Mesenchymal stem cell (in vitro differentiated cells and primary cell): ENCODE measurements around the gene CYP2A6.

Experiments used
- DNase-seq: peaks from one replicate; pipeline ENCODE4 v3.0.0-alpha.2; 2013
- H2AFZ ChIP-seq: one replicate; pipeline ENCODE4 v1.6.1; 2013; ENCODE audit warnings: low read depth, mild to moderate bottlenecking, control low read depth, inconsistent platforms, low read length, moderate library complexity
- H2AK5ac ChIP-seq: 2 replicates; pipeline ENCODE4 v1.6.1; 2013; ENCODE audit warnings: low read length, moderate library complexity, mild to moderate bottlenecking, inconsistent platforms; ENCODE audit not compliant: severe bottlenecking
- H2BK120ac ChIP-seq: one replicate; pipeline ENCODE4 v1.6.1; 2013; ENCODE audit warnings: low read depth, mild to moderate bottlenecking, inconsistent platforms, low read length, moderate library complexity
- H2BK12ac ChIP-seq, 2 experiments: one replicate each; pipeline ENCODE4 v1.6.1; 2013; ENCODE audit warnings: inconsistent platforms in 2 of 2, low read length in 2 of 2, mild to moderate bottlenecking in 2 of 2, moderate library complexity in 2 of 2, control low read depth in 1 of 2
- H2BK15ac ChIP-seq: one replicate; pipeline ENCODE4 v1.6.1; 2013; ENCODE audit warnings: mild to moderate bottlenecking, low read depth, inconsistent platforms; ENCODE audit not compliant: poor library complexity, severe bottlenecking
- H2BK5ac ChIP-seq: 2 replicates; pipeline ENCODE4 v1.6.1; 2013; ENCODE audit warnings: low read depth, mild to moderate bottlenecking, low read length, control low read depth, inconsistent platforms; ENCODE audit not compliant: poor library complexity, severe bottlenecking
- H3K14ac ChIP-seq, 2 experiments: one replicate each; pipeline ENCODE4 v1.6.1; 2013; ENCODE audit warnings: inconsistent platforms in 2 of 2, low read length in 2 of 2, control low read depth in 1 of 2, mild to moderate bottlenecking in 1 of 2, moderate library complexity in 1 of 2
- H3K18ac ChIP-seq, 2 experiments: one replicate each; pipeline ENCODE4 v1.6.1; 2013; ENCODE audit warnings: inconsistent platforms in 2 of 2, low read length in 2 of 2, control low read depth in 1 of 2, low read depth in 1 of 2, mild to moderate bottlenecking in 1 of 2
- H3K23ac ChIP-seq, 2 experiments: one replicate each; pipeline ENCODE4 v1.6.1; 2013; ENCODE audit warnings: inconsistent platforms in 2 of 2, low read length in 2 of 2, mild to moderate bottlenecking in 2 of 2, moderate library complexity in 2 of 2, control low read depth in 1 of 2
- H3K27ac ChIP-seq: 2 replicates; pipeline ENCODE4 v1.5.1; 2013; ENCODE audit warnings: mild to moderate bottlenecking, moderate library complexity, low read length, control low read depth, inconsistent platforms; ENCODE audit not compliant: poor library complexity, severe bottlenecking
- H3K27me3 ChIP-seq, 2 experiments: 2 replicates each; pipeline versions ENCODE4 v1.6.1 to v1.7.0; 2013; ENCODE audit warnings: low read length in 2 of 2, mild to moderate bottlenecking in 2 of 2, moderate library complexity in 2 of 2, control low read depth in 1 of 2, inconsistent platforms in 1 of 2; ENCODE audit not compliant: control insufficient read depth in 1 of 2, insufficient read depth in 1 of 2
- H3K36me3 ChIP-seq, 2 experiments: 2 replicates each; pipeline versions ENCODE4 v1.6.1 to v1.7.0; 2013; ENCODE audit warnings: low read length in 2 of 2, control low read depth in 1 of 2, inconsistent platforms in 1 of 2, low read depth in 1 of 2, mild to moderate bottlenecking in 1 of 2; ENCODE audit not compliant: insufficient read depth in 2 of 2, control insufficient read depth in 1 of 2
- H3K4ac ChIP-seq, 2 experiments: one replicate each; pipeline ENCODE4 v1.6.1; 2013; ENCODE audit warnings: inconsistent platforms in 2 of 2, low read length in 2 of 2, mild to moderate bottlenecking in 2 of 2, moderate library complexity in 2 of 2, control low read depth in 1 of 2, low read depth in 1 of 2
- H3K4me1 ChIP-seq: 2 replicates; pipeline ENCODE4 v1.6.1; 2013; ENCODE audit warnings: low read depth, low read length, control low read depth; ENCODE audit not compliant: control insufficient read depth, insufficient read depth
- H3K4me2 ChIP-seq: 2 replicates; pipeline ENCODE4 v1.6.1; 2013; ENCODE audit warnings: low read length, mild to moderate bottlenecking, inconsistent platforms; ENCODE audit not compliant: poor library complexity, severe bottlenecking
- H3K4me3 ChIP-seq, 2 experiments: 2 replicates each; pipeline versions ENCODE4 v1.5.1 to v1.7.0; 2013; ENCODE audit warnings: low read length in 2 of 2, mild to moderate bottlenecking in 2 of 2, control low read depth in 1 of 2, low read depth in 1 of 2; ENCODE audit not compliant: insufficient read depth in 1 of 2
- H3K79me1 ChIP-seq: replicated peaks from 2 replicates; pipeline ENCODE4 v1.6.1; 2013; ENCODE audit warnings: mild to moderate bottlenecking, control low read depth, low read length, inconsistent platforms; ENCODE audit not compliant: poor library complexity, severe bottlenecking
- H3K9ac ChIP-seq: 2 replicates; pipeline ENCODE4 v1.7.0; 2013; ENCODE audit warnings: mild to moderate bottlenecking, low read length, moderate library complexity
- H3K9me3 ChIP-seq: 2 replicates; pipeline ENCODE4 v1.7.0; 2013; ENCODE audit warnings: mild to moderate bottlenecking, low read length; ENCODE audit not compliant: control insufficient read depth
- H4K8ac ChIP-seq: one replicate; pipeline ENCODE4 v1.6.1; 2013; ENCODE audit warnings: inconsistent platforms, mild to moderate bottlenecking, low read length, moderate library complexity
- H4K91ac ChIP-seq: one replicate; pipeline ENCODE4 v1.6.1; 2013; ENCODE audit warnings: mild to moderate bottlenecking, low read length, inconsistent platforms
- WGBS: methylation state at CpG from one replicate; pipeline ENCODE4 v1.1.7; 2013; ENCODE audit warnings: mixed read lengths; 5-methylcytosine and 5-hydroxymethylcytosine counted together

CYP2A6 gene

DNA sequence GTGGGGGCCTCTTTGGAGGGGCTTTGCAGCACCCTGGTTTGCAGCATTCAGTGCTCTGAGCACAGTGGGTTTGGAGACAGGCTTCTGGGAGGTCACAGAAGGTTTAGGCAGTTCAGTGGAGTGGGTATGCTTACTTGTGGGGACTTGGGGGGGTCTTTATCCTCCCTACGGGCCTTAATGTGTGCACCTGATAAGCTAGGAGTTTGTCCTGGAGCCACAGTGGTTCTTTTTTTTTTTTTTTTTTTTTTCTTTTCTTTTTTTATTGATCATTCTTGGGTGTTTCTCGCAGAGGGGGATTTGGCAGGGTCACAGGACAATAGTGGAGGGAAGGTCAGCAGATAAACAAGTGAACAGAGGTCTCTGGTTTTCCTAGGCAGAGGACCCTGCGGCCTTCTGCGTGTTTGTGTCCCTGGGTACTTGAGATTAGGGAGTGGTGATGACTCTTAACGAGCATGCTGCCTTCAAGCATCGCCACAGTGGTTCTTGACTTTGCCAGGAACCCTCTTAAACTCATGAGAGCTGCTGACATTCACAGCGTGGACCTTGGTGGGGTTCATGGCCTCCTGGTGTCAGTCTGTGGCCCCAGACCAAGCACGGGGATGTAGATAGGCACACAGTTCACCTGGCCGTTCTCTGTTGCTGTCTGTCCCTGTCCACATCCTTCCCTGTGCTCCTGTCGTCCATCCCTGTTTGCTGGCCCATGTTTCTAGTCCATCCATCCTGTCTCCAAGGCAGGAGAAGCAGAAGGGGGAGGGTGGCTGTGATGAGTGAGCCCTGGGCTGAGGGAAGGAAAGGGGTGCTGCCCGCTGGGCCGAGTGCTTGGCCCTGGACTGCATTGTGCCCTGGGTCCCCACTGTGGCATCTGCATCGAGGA is 48.6 kb downstream of the CYP2A6 start:
- Histone ChIP-seq H3K14ac (peak overlapping the region in 1 of 2 experiments; percentile 44), H2BK5ac (no peak overlapping the region), H2AFZ (no peak overlapping the region), H3K27me3 (no peaks in the 10 kb centered on the region), H4K91ac (no peak overlapping the region), H3K4me3 (peak overlapping the region in 1 of 2 experiments; percentile 83), H3K4me2 (peak overlapping the region; percentile 15), H2BK120ac (no peak overlapping the region), H3K23ac (peak overlapping the region in 1 of 2 experiments; percentile 48), H2BK12ac (no peak overlapping the region), H2AK5ac (no peak overlapping the region), H3K9ac (peak overlapping the region; percentile 56), H3K27ac (no peak overlapping the region), H3K4ac (no peak overlapping the region), H3K9me3 (no peaks in the 10 kb centered on the region), H3K18ac (no peak overlapping the region), H3K79me1 (peaks cover 2% of the 10 kb centered on the region), H4K8ac (no peak overlapping the region), H3K36me3 (peaks cover 54 to 62% of the 10 kb centered on the region in 2 experiments), H2BK15ac (no peak overlapping the region), H3K4me1 (peaks cover 55% of the 10 kb centered on the region)
- DNase-seq, result no peak
- 71% methylated on average over 9 of the region's 13 CpGs for WGBS

GRCh38 chr19:40800997-40801377 is 49.3 kb downstream of the CYP2A6 start:
- no peak overlapping the region for H2AK5ac ChIP-seq
- no peak overlapping the region for H2BK12ac ChIP-seq
- H3K14ac ChIP-seq, result peak overlapping the region in 1 of 2 experiments; percentile 14
- peak overlapping the region; percentile 4 for H3K4me2 ChIP-seq
- H3K27me3 ChIP-seq, result no peaks in the 10 kb centered on the region
- no peak overlapping the region for H3K27ac ChIP-seq
- WGBS, result 95% methylated on average over 27 of the region's 27 CpGs
- H3K9me3 ChIP-seq, result no peaks in the 10 kb centered on the region
- H3K79me1 ChIP-seq, result peaks cover 4% of the 10 kb centered on the region
- no peak overlapping the region for H2BK120ac ChIP-seq
- H3K4me3 ChIP-seq, result peak overlapping the region in 1 of 2 experiments; percentile 83
- no peak overlapping the region for H4K91ac ChIP-seq
- H4K8ac ChIP-seq, result no peak overlapping the region
- no peak overlapping the region for H2BK15ac ChIP-seq
- H3K4ac ChIP-seq, result no peak overlapping the region
- no peak overlapping the region for H2BK5ac ChIP-seq
- no peak overlapping the region for H2AFZ ChIP-seq
- no peak overlapping the region for H3K18ac ChIP-seq
- H3K23ac ChIP-seq, result peak overlapping the region in 1 of 2 experiments; percentile 48
- peaks cover 56 to 63% of the 10 kb centered on the region in 2 experiments for H3K36me3 ChIP-seq
- peaks cover 50% of the 10 kb centered on the region for H3K4me1 ChIP-seq
- peak overlapping the region; percentile 93 for H3K9ac ChIP-seq
- no peak for DNase-seq

GRCh38 chr19:40800339-40800996 is 49.8 kb downstream of the CYP2A6 start:
- Histone ChIP-seq H3K27ac (no peak overlapping the region), H4K91ac (no peak overlapping the region), H2BK120ac (no peak overlapping the region), H3K9ac (peak overlapping the region; percentile 93), H3K36me3 (peaks cover 51 to 61% of the 10 kb centered on the region in 2 experiments), H3K4ac (no peak overlapping the region), H2BK12ac (peak overlapping the region in 1 of 2 experiments; percentile 15), H2BK15ac (no peak overlapping the region), H2AFZ (no peak overlapping the region), H3K18ac (peak overlapping the region in 1 of 2 experiments; percentile 5), H3K4me2 (peak overlapping the region; percentile 93), H2BK5ac (no peak overlapping the region), H4K8ac (no peak overlapping the region), H3K4me3 (peak overlapping the region; percentile 45 to 83), H3K27me3 (no peaks in the 10 kb centered on the region), H3K79me1 (peaks cover 4% of the 10 kb centered on the region), H2AK5ac (no peak overlapping the region), H3K14ac (peak overlapping the region in 1 of 2 experiments; percentile 94), H3K23ac (peak overlapping the region in 1 of 2 experiments; percentile 47), H3K4me1 (peaks cover 50% of the 10 kb centered on the region), H3K9me3 (no peaks in the 10 kb centered on the region)
- 89% methylated on average over 26 of the region's 27 CpGs for WGBS
- DNase-seq, result no peak
